Transverse colon (tissue), 3 donors: Measurements from ENCODE around the gene PPY.

Experiments used
- CTCF ChIP-seq, 5 experiments: fragments of 200-600 bp in 3 of 5; fragments of 450-650 bp in 2 of 5; sonication (generic) in 3 of 5; IDR thresholded peaks; 1 replicate in 2 of 5; 2 replicates in 3 of 5; pipeline ENCODE4 v1.5.1; 2016 to 2017; ENCODE audit warnings: antibody characterized with exemption in 5 of 5, inconsistent platforms in 3 of 5, mild to moderate bottlenecking in 2 of 5, moderate library complexity in 1 of 5
- POLR2A ChIP-seq: fragments of 450-650 bp; IDR thresholded peaks from one replicate; pipeline ENCODE4 v1.6.1; 2016; ENCODE audit warnings: antibody characterized with exemption, mild to moderate bottlenecking, moderate library complexity

- TF ChIP-seq CTCF (IDR thresholded peaks at IDR 0.05) = no peak
- no peak for TF ChIP-seq POLR2A
Measured at GRCh38 chr17:43962479-43962878, 20.2 kb upstream of the PPY start.
